ENCODE results near the gene RNF121. TPM values are rescaled to one million over a fixed set of nuclear protein-coding genes. Genes with fewer than 3 reads are reported as not detected.

The RNF121 gene
- total and polyA plus RNA-seq, 2 of the 8 experiments (the other 6 are each of a cell fraction or from before 2014, with no cell fraction given) = 39.7 to 51.6 TPM

DNA sequence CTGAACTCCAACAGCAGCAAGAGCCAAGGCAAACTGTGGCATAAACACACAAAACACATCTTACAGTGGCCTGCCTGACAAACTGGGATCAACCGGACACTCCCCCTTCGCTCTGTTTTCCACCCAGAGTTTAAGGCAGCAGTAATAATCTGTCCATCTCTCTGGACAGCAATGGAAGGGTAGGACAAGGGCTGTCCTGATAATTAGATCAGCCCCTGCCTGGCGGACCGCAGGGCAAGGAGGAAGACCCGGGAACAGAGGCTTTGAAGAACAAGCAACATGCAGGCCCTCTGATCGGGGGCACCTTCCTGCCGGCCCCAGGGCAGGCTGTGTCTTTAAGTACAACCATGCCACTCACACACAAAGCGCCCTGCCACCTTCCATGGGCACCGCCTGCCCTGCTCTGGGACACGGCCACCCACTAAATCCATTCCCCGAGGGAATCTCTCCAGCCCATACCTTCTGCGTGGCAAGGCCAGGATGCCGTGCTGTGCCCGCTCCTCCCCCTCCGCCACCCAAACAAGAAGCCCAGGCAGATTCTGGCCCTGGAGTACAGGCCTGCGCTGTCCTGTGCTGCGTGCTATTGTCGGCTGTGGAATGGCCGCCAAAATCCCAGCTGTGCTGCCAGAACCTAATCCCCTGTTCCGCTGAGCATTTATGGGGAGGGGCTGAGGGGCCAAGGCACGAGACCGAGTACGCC is 112.7 kb downstream of the RNF121 start (continued):
- TF ChIP-seq, protein P1, sequence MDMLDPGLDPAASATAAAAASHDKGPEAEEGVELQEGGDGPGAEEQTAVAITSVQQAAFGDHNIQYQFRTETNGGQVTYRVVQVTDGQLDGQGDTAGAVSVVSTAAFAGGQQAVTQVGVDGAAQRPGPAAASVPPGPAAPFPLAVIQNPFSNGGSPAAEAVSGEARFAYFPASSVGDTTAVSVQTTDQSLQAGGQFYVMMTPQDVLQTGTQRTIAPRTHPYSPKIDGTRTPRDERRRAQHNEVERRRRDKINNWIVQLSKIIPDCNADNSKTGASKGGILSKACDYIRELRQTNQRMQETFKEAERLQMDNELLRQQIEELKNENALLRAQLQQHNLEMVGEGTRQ (IDR thresholded peaks at IDR 0.05; ENCODE audit: low read length) = no peak
- TF ChIP-seq CEBPB (IDR thresholded peaks at IDR 0.05; ENCODE audit: low read depth, low read length) (no peak), SIN3A (conservative IDR thresholded peaks at IDR 0.05 in 1 of 2, IDR thresholded peaks at IDR 0.05 in 1 of 2; ENCODE audit: low read depth in 1 of 2, low read length in 2 of 2) (0 out of 4 replicates have a peak, but pooled peaks of 1 of the 2 experiments have one; percentile 12), GTF2F1 (IDR thresholded peaks at IDR 0.05; ENCODE audit: borderline replicate concordance, low read depth, low read length) (no peak), RAD21 (IDR thresholded peaks at IDR 0.05 in 1 of 2, conservative IDR thresholded peaks at IDR 0.05 in 1 of 2; ENCODE audit: low read depth in 2 of 2, low read length in 2 of 2) (no peak), TCF12 (IDR thresholded peaks at IDR 0.05; ENCODE audit: low read depth, low read length) (no peak), POLR2AphosphoS5 (IDR thresholded peaks at IDR 0.05; ENCODE audit: low read depth, low read length) (peak; percentile 30), EGR1 (IDR thresholded peaks at IDR 0.05; ENCODE audit: borderline replicate concordance, low read depth, low read length) (no peak)
- TF ChIP-seq, protein P2, sequence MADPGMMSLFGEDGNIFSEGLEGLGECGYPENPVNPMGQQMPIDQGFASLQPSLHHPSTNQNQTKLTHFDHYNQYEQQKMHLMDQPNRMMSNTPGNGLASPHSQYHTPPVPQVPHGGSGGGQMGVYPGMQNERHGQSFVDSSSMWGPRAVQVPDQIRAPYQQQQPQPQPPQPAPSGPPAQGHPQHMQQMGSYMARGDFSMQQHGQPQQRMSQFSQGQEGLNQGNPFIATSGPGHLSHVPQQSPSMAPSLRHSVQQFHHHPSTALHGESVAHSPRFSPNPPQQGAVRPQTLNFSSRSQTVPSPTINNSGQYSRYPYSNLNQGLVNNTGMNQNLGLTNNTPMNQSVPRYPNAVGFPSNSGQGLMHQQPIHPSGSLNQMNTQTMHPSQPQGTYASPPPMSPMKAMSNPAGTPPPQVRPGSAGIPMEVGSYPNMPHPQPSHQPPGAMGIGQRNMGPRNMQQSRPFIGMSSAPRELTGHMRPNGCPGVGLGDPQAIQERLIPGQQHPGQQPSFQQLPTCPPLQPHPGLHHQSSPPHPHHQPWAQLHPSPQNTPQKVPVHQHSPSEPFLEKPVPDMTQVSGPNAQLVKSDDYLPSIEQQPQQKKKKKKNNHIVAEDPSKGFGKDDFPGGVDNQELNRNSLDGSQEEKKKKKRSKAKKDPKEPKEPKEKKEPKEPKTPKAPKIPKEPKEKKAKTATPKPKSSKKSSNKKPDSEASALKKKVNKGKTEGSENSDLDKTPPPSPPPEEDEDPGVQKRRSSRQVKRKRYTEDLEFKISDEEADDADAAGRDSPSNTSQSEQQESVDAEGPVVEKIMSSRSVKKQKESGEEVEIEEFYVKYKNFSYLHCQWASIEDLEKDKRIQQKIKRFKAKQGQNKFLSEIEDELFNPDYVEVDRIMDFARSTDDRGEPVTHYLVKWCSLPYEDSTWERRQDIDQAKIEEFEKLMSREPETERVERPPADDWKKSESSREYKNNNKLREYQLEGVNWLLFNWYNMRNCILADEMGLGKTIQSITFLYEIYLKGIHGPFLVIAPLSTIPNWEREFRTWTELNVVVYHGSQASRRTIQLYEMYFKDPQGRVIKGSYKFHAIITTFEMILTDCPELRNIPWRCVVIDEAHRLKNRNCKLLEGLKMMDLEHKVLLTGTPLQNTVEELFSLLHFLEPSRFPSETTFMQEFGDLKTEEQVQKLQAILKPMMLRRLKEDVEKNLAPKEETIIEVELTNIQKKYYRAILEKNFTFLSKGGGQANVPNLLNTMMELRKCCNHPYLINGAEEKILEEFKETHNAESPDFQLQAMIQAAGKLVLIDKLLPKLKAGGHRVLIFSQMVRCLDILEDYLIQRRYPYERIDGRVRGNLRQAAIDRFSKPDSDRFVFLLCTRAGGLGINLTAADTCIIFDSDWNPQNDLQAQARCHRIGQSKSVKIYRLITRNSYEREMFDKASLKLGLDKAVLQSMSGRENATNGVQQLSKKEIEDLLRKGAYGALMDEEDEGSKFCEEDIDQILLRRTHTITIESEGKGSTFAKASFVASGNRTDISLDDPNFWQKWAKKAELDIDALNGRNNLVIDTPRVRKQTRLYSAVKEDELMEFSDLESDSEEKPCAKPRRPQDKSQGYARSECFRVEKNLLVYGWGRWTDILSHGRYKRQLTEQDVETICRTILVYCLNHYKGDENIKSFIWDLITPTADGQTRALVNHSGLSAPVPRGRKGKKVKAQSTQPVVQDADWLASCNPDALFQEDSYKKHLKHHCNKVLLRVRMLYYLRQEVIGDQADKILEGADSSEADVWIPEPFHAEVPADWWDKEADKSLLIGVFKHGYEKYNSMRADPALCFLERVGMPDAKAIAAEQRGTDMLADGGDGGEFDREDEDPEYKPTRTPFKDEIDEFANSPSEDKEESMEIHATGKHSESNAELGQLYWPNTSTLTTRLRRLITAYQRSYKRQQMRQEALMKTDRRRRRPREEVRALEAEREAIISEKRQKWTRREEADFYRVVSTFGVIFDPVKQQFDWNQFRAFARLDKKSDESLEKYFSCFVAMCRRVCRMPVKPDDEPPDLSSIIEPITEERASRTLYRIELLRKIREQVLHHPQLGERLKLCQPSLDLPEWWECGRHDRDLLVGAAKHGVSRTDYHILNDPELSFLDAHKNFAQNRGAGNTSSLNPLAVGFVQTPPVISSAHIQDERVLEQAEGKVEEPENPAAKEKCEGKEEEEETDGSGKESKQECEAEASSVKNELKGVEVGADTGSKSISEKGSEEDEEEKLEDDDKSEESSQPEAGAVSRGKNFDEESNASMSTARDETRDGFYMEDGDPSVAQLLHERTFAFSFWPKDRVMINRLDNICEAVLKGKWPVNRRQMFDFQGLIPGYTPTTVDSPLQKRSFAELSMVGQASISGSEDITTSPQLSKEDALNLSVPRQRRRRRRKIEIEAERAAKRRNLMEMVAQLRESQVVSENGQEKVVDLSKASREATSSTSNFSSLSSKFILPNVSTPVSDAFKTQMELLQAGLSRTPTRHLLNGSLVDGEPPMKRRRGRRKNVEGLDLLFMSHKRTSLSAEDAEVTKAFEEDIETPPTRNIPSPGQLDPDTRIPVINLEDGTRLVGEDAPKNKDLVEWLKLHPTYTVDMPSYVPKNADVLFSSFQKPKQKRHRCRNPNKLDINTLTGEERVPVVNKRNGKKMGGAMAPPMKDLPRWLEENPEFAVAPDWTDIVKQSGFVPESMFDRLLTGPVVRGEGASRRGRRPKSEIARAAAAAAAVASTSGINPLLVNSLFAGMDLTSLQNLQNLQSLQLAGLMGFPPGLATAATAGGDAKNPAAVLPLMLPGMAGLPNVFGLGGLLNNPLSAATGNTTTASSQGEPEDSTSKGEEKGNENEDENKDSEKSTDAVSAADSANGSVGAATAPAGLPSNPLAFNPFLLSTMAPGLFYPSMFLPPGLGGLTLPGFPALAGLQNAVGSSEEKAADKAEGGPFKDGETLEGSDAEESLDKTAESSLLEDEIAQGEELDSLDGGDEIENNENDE (IDR thresholded peaks at IDR 0.05; ENCODE audit: insufficient replicate concordance, low read length) = no peak

Data from H1 (cell line).